K562 (cell line): ENCODE measurements around the gene BEND6. TPM values are rescaled to one million over a fixed set of nuclear protein-coding genes. Genes with fewer than 3 reads are reported as not detected.
A peak's percentile ranks its signal among the peaks of the same experiment; 100 is the strongest.

Experiments
- CBX1 ChIP-seq: sonication (generic); IDR thresholded peaks from 2 replicates; pipeline ENCODE4 v1.6.1; 2016; ENCODE audit warnings: antibody characterized with exemption, low read depth, mild to moderate bottlenecking
- CHD1 ChIP-seq: fragments of 200-600 bp; sonication (generic); IDR thresholded peaks from one replicate; pipeline ENCODE4 v1.6.1; 2012; ENCODE audit warnings: mild to moderate bottlenecking, moderate library complexity, low read length, inconsistent platforms
- CREB3L1 ChIP-seq: fragments of 450-650 bp; IDR thresholded peaks from 2 replicates; pipeline ENCODE4 v1.6.1; 2014; ENCODE audit warnings: low read depth, mild to moderate bottlenecking, moderate library complexity, borderline replicate concordance
- KDM2B ChIP-seq: fragments of 250-450 bp; sonication (Bioruptor Pico); IDR thresholded peaks from 2 replicates; pipeline ENCODE4 v1.8.0; 2021; ENCODE audit warnings: mild to moderate bottlenecking, moderate library complexity
- MAX ChIP-seq: sonication (generic); formaldehyde crosslinking; IDR thresholded peaks from 2 replicates; pipeline ENCODE4 v1.9.0; 2022; ENCODE audit warnings: mild to moderate bottlenecking, missing genetic modification reagents
- MTA3 ChIP-seq: fragments of 450-650 bp; formaldehyde crosslinking; IDR thresholded peaks from 2 replicates; pipeline ENCODE4 v1.6.1; 2017; ENCODE audit warnings: mild to moderate bottlenecking, borderline replicate concordance
- NFXL1 ChIP-seq: fragments of 450-650 bp; formaldehyde crosslinking; IDR thresholded peaks from 2 replicates; pipeline ENCODE4 v1.4.0; 2021; ENCODE audit warnings: mild to moderate bottlenecking
- NR1H2 ChIP-seq: sonication (generic); formaldehyde crosslinking; IDR thresholded peaks from 2 replicates; pipeline ENCODE4 v1.4.0; 2020; ENCODE audit warnings: mild to moderate bottlenecking, missing genetic modification reagents
- PCBP2 ChIP-seq: fragments of 200-400 bp; formaldehyde crosslinking; IDR thresholded peaks from 2 replicates; pipeline ENCODE4 v1.6.1; 2018; ENCODE audit warnings: low read length, low read depth, mild to moderate bottlenecking, moderate library complexity; ENCODE audit not compliant: poor library complexity, severe bottlenecking
- PTTG1 ChIP-seq: fragments of 450-650 bp; IDR thresholded peaks from 2 replicates; pipeline ENCODE4 v1.6.1; 2016; ENCODE audit warnings: low read depth, mild to moderate bottlenecking, missing genetic modification characterization, missing compliant biosample characterization
- SMARCA5 ChIP-seq: fragments of 450-650 bp; IDR thresholded peaks from 2 replicates; pipeline ENCODE4 v1.6.1; 2016
- SUPT5H ChIP-seq: fragments of 450-650 bp; IDR thresholded peaks from 2 replicates; pipeline ENCODE4 v1.6.1; 2016
- TBL1XR1 ChIP-seq, 2 experiments: IDR thresholded peaks; 2 replicates each; pipeline ENCODE4 v1.6.1; 2012; ENCODE audit warnings: improper control_type of control experiment in 2 of 2, low read length in 2 of 2, mild to moderate bottlenecking in 1 of 2
- TEAD1 ChIP-seq, 2 experiments: fragments of 450-650 bp in 1 of 2; sonication (generic) in 1 of 2; formaldehyde crosslinking; IDR thresholded peaks; 2 replicates each; pipeline versions ENCODE4 v1.4.0 to v1.8.0; 2020 to 2022; ENCODE audit warnings: mild to moderate bottlenecking in 2 of 2, missing genetic modification reagents in 1 of 2
- VEZF1 ChIP-seq: fragments of 200-800 bp; sonication (Bioruptor generic); IDR thresholded peaks from 2 replicates; pipeline ENCODE4 v1.6.1; 2017; ENCODE audit warnings: missing genetic modification characterization, missing compliant biosample characterization
- YY1 ChIP-seq, 3 experiments: IDR thresholded peaks; 2 replicates each; pipeline ENCODE4 v1.6.1; 2011; ENCODE audit warnings: low read length in 2 of 3, mild to moderate bottlenecking in 2 of 3, moderate library complexity in 2 of 3, borderline replicate concordance in 1 of 3, control low read depth in 1 of 3, low read depth in 1 of 3; ENCODE audit not compliant: insufficient read depth in 3 of 3, insufficient replicate concordance in 2 of 3, control insufficient read depth in 1 of 3, insufficient read length in 1 of 3; ENCODE audit errors: extremely low read depth in 1 of 3
- ZC3H8 ChIP-seq: fragments of 450-650 bp; IDR thresholded peaks from 2 replicates; pipeline ENCODE4 v1.6.1; 2017
- ZMIZ1 ChIP-seq, 2 experiments: fragments of 150-350 bp in 1 of 2; IDR thresholded peaks; 2 replicates each; pipeline ENCODE4 v1.6.1; 2012 to 2016; ENCODE audit warnings: low read depth in 2 of 2, low read length in 2 of 2, mild to moderate bottlenecking in 1 of 2, moderate library complexity in 1 of 2
- ZNF253 ChIP-seq: fragments of 250-450 bp; sonication (Bioruptor Pico); conservative IDR thresholded peaks from 2 replicates; pipeline ENCODE4 v1.6.1; 2021; ENCODE audit warnings: mild to moderate bottlenecking
- ZNF316 ChIP-seq: fragments of 450-650 bp; IDR thresholded peaks from 2 replicates; pipeline ENCODE4 v1.6.1; 2016
- ZNF507 ChIP-seq: conservative IDR thresholded peaks from 2 replicates; pipeline ENCODE4 v1.6.1; 2017; ENCODE audit warnings: missing genetic modification characterization, missing compliant biosample characterization
- polyA plus RNA-seq, 8 experiments: library from polyadenylated mRNA; depleted of rRNA in 4 of 8; stranded (reverse) in 5 of 8; unstranded in 3 of 8; fragments of >200 nt; fragmentation: Nextera tagmentation in 2 of 8; fragmentation: Illumina TruSeq in 1 of 8; extraction: Ambion mirVana in 2 of 8; extraction: Trizol in 1 of 8; gene quantifications; 2 replicates each; pipeline versions ENCODE4 v1.2.1 to v1.2.3, GENCODE V29; 2011 to 2014; ENCODE audit warnings: inconsistent platforms in 1 of 8, missing spikeins in 1 of 8
- total RNA-seq, 7 experiments: library from RNA; depleted of rRNA in 6 of 7; stranded (reverse); fragments of >200 nt in 6 of 7; fragmentation: Illumina TruSeq in 2 of 7; extraction: Trizol in 2 of 7; gene quantifications; 2 replicates each; pipeline versions ENCODE4 v1.2.1 to v1.2.3, GENCODE V29; 2011 to 2021; ENCODE audit warnings: low replicate concordance in 1 of 7

BEND6 gene
- total and polyA plus RNA-seq, 9 of the 15 experiments (the other 6 are each of a cell fraction or from before 2014, with no cell fraction given) = 0.37 to 4.0 (median 1.1) TPM

- TF ChIP-seq YY1 (IDR thresholded peaks at IDR 0.05; ENCODE audit: borderline replicate concordance in 1 of 3, control insufficient read depth in 1 of 3, extremely low read depth in 1 of 3, insufficient read depth in 3 of 3, insufficient read length in 1 of 3, insufficient replicate concordance in 2 of 3, low read depth in 1 of 3, low read length in 2 of 3) (peak; percentile 33 to 87 (median 81)), MAX (CRISPR knock-in tag) (no peak), PTTG1 (tag) (no peak), ZMIZ1 (IDR thresholded peaks at IDR 0.05; ENCODE audit: low read depth in 2 of 2, low read length in 2 of 2) (no peak), TBL1XR1 (IDR thresholded peaks at IDR 0.05; ENCODE audit: low read length in 2 of 2) (no peak), SMARCA5 (no peak), KDM2B (CRISPR knock-in tag) (no peak), CHD1 (peak; percentile 75), NFXL1 (no peak), ZNF507 (tag) (no peak), TEAD1 (CRISPR knock-in tag; IDR thresholded peaks at IDR 0.05) (0 out of 4 replicates have a peak, but pooled peaks of 1 of the 2 experiments have one; percentile 37), VEZF1 (CRISPR knock-in tag) (peak; percentile 88), SUPT5H (0 out of 2 replicates have a peak, but pooled peaks have one; percentile 22), CREB3L1 (no peak), ZC3H8 (no peak), PCBP2 (no peak), MTA3 (0 out of 2 replicates have a peak, but pooled peaks have one; percentile 50), ZNF316 (peak; percentile 43; the same call in 1 of the 2 replicates), NR1H2 (CRISPR knock-in tag) (no peak), ZNF253 (CRISPR knock-in tag) (no peak), CBX1 (0 out of 2 replicates have a peak, but pooled peaks have one; percentile 4)
These were observed at the start of gene BEND6 (continued) for GRCh38 chr6:56954403-56955170.
